Measurements from ENCODE around the gene PHAF1.

Gene PHAF1

DNA sequence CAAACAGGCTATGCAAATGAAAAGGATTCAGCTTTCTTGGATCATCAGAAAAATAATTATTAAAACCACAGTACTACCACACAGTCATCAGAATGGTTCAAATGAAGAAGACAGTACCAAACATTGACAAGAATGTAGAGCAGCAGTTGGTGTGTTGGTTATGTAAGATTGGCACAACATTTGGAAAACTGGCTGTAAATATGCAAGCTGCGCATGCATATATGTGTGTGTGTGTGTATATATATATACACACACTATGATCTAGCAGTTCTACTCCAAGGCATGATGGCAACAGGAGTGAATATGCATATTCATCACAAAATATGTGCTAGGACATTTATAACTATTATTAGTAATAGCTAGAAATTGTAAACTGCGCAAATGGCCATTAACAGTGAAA, 34.4 kb upstream of the PHAF1 start:
- TF ChIP-seq RAD21 (IDR thresholded peaks at IDR 0.05; ENCODE audit: low read depth), result no peak
- TF ChIP-seq CEBPB (IDR thresholded peaks at IDR 0.05), result no peak
- no peak for TF ChIP-seq TAF1 (IDR thresholded peaks at IDR 0.05; ENCODE audit: low read depth)
- TF ChIP-seq TEAD4 (IDR thresholded peaks at IDR 0.05), result no peak
- TF ChIP-seq, protein P1, sequence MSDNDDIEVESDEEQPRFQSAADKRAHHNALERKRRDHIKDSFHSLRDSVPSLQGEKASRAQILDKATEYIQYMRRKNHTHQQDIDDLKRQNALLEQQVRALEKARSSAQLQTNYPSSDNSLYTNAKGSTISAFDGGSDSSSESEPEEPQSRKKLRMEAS (IDR thresholded peaks at IDR 0.05), result no peak
- no peak for TF ChIP-seq ZBTB7A (IDR thresholded peaks at IDR 0.05; ENCODE audit: low read depth)
- TF ChIP-seq NFIC (IDR thresholded peaks at IDR 0.05), result no peak
- no peak for TF ChIP-seq YY1 (IDR thresholded peaks at IDR 0.05; ENCODE audit: low read depth)
- TF ChIP-seq TCF12 (IDR thresholded peaks at IDR 0.05; ENCODE audit: low read depth), result no peak
- no peak for TF ChIP-seq CREB1 (IDR thresholded peaks at IDR 0.05; ENCODE audit: low read depth)
- TF ChIP-seq FOXM1 (IDR thresholded peaks at IDR 0.05; ENCODE audit: borderline replicate concordance, low read depth), result no peak
- no peak for TF ChIP-seq EP300 (IDR thresholded peaks at IDR 0.05; ENCODE audit: borderline replicate concordance)
- no peak for TF ChIP-seq EGR1 (IDR thresholded peaks at IDR 0.05)
- TF ChIP-seq, protein P2, sequence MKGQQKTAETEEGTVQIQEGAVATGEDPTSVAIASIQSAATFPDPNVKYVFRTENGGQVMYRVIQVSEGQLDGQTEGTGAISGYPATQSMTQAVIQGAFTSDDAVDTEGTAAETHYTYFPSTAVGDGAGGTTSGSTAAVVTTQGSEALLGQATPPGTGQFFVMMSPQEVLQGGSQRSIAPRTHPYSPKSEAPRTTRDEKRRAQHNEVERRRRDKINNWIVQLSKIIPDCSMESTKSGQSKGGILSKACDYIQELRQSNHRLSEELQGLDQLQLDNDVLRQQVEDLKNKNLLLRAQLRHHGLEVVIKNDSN (IDR thresholded peaks at IDR 0.05), result no peak

DNA sequence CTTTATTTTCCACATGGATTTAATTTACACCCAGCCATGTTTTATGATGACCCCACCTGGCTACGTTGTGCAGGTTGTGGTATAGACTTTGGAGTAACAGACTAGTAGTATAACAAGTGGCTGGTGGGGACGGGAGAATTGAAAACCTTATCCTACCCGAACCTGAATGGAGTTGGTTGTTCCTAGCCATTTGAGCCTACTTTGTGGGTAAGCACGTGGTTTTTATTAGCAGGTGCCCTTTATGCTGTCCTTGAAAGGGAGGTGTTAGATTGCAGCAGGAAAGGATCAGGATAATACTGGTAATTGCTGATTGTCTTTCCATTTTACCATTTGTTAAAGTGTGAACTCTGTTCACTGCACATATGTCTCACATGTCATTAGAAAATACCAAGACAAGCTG, 31.9 kb upstream of the PHAF1 start:
- TF ChIP-seq TAF1 (IDR thresholded peaks at IDR 0.05; ENCODE audit: low read depth), result no peak
- TF ChIP-seq ZBTB7A (IDR thresholded peaks at IDR 0.05; ENCODE audit: low read depth), result no peak
- TF ChIP-seq TEAD4 (IDR thresholded peaks at IDR 0.05), result no peak
- no peak for TF ChIP-seq CREB1 (IDR thresholded peaks at IDR 0.05; ENCODE audit: low read depth)
- no peak for TF ChIP-seq FOXM1 (IDR thresholded peaks at IDR 0.05; ENCODE audit: borderline replicate concordance, low read depth)
- no peak for TF ChIP-seq EGR1 (IDR thresholded peaks at IDR 0.05)

DNA sequence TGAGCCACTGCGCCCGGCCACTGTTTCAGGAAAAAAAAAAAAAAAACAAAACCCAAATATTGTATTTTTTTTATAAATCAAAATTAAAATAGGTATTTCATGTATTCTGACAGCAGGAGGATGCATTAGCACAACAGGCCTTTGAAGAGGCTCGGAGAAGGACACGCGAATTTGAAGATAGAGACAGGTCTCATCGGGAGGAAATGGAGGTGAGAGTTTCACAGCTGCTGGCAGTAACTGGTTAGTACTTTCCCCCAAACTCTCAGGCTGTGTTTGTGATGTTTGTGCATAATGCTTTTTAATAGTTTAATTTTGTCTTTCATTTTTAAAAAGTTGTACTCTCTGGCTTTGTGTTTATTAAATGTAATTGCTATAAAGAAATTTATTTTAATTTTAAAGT, 27.6 kb upstream of the PHAF1 start:
- TF ChIP-seq, protein P2 (IDR thresholded peaks at IDR 0.05), result no peak
- TF ChIP-seq TAF1 (IDR thresholded peaks at IDR 0.05; ENCODE audit: low read depth) (no peak), TCF12 (IDR thresholded peaks at IDR 0.05; ENCODE audit: low read depth) (no peak), YY1 (IDR thresholded peaks at IDR 0.05; ENCODE audit: low read depth) (no peak), EGR1 (IDR thresholded peaks at IDR 0.05) (no peak)

DNA sequence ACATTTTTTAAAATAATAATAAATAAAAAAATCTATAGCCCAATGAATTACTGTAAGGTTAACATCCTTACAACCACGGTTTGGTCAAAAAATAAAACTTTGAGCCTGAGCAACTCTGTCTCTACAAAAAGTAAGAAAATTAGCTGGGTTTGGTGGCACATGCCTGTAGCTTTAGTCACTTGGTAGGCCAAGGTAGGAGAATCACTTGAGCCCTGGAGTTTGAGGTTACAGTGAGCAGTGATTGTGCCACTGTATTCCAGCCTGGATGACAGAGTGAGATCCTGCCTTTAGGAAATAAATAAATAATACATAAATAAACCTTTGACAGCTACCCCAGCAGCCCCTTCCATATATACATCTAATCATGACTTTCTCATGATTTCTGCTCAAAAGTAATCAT, 26.9 kb upstream of the PHAF1 start:
- TF ChIP-seq TEAD4 (IDR thresholded peaks at IDR 0.05), result no peak
- TF ChIP-seq EP300 (IDR thresholded peaks at IDR 0.05; ENCODE audit: borderline replicate concordance), result no peak
- TF ChIP-seq CEBPB (IDR thresholded peaks at IDR 0.05), result no peak
- no peak for TF ChIP-seq TCF12 (IDR thresholded peaks at IDR 0.05; ENCODE audit: low read depth)
- TF ChIP-seq NFIC (IDR thresholded peaks at IDR 0.05), result no peak
- TF ChIP-seq, protein P3, sequence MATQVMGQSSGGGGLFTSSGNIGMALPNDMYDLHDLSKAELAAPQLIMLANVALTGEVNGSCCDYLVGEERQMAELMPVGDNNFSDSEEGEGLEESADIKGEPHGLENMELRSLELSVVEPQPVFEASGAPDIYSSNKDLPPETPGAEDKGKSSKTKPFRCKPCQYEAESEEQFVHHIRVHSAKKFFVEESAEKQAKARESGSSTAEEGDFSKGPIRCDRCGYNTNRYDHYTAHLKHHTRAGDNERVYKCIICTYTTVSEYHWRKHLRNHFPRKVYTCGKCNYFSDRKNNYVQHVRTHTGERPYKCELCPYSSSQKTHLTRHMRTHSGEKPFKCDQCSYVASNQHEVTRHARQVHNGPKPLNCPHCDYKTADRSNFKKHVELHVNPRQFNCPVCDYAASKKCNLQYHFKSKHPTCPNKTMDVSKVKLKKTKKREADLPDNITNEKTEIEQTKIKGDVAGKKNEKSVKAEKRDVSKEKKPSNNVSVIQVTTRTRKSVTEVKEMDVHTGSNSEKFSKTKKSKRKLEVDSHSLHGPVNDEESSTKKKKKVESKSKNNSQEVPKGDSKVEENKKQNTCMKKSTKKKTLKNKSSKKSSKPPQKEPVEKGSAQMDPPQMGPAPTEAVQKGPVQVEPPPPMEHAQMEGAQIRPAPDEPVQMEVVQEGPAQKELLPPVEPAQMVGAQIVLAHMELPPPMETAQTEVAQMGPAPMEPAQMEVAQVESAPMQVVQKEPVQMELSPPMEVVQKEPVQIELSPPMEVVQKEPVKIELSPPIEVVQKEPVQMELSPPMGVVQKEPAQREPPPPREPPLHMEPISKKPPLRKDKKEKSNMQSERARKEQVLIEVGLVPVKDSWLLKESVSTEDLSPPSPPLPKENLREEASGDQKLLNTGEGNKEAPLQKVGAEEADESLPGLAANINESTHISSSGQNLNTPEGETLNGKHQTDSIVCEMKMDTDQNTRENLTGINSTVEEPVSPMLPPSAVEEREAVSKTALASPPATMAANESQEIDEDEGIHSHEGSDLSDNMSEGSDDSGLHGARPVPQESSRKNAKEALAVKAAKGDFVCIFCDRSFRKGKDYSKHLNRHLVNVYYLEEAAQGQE (IDR thresholded peaks at IDR 0.05; ENCODE audit: low read depth), result no peak
- TF ChIP-seq ZBTB7A (IDR thresholded peaks at IDR 0.05; ENCODE audit: low read depth), result no peak
- TF ChIP-seq FOXM1 (IDR thresholded peaks at IDR 0.05; ENCODE audit: borderline replicate concordance, low read depth), result no peak
- no peak for TF ChIP-seq EGR1 (IDR thresholded peaks at IDR 0.05)
- TF ChIP-seq CREB1 (IDR thresholded peaks at IDR 0.05; ENCODE audit: low read depth), result no peak
- TF ChIP-seq, protein P1 (IDR thresholded peaks at IDR 0.05), result no peak
- no peak for TF ChIP-seq TAF1 (IDR thresholded peaks at IDR 0.05; ENCODE audit: low read depth)
- TF ChIP-seq RAD21 (IDR thresholded peaks at IDR 0.05; ENCODE audit: low read depth), result no peak

DNA sequence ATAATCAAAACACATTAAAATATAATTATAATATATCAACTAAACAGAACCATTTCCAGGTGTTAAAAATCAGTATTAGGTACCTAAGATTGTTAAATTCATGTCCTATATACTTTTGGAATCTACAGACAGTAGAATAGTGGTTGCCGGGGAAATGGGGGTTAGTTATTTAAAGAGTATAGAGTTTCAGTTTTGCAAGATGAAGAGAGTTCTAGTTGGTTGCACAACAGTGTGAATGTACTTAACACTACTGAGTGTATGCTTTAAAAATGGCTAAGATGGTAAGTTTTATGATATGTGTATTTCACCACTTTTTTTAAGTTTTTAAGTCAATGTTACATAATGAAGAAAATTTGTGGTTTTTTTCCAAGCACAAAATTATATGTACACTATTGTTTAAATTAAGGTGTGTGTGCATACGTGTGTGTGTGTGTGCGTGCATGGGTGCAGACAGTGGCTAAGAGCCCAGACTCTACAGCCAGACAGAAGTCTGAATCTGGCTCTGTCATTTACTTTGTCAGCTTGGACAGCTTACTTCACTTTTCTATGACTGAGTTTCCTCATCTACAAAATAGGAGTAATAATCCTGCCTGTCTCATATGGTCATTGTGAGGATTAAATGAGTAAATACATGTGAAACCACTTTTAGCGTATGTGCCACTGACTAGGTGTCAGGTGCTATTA, 25.3 kb upstream of the PHAF1 start:
- peak; percentile 73; the same call in 1 of the 2 replicates for TF ChIP-seq CEBPB (IDR thresholded peaks at IDR 0.05)
- TF ChIP-seq ZBTB7A (IDR thresholded peaks at IDR 0.05; ENCODE audit: low read depth), result no peak
- TF ChIP-seq EGR1 (IDR thresholded peaks at IDR 0.05), result no peak

DNA sequence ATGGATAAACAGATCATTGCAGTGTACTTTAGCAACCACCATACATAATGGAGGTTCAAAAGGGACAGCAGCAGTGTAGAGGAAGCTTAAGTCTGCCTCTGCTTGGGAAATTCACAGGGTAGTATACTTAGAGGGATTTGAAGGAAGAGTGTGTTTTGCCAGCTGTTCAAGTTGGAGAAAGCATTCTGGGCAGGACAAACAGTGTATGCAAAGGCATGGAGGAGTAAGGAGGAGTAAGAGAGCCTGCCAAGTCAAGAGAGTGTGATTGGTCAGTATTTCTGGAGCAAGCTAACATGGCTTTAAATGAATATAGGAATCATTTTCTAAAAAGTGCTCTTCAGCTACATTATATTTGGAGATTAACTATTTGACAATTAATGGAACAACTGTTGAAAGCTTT, 22.9 kb upstream of the PHAF1 start:
- no peak for TF ChIP-seq TAF1 (IDR thresholded peaks at IDR 0.05; ENCODE audit: low read depth)
- TF ChIP-seq, protein P1 (IDR thresholded peaks at IDR 0.05), result no peak
- TF ChIP-seq TCF12 (IDR thresholded peaks at IDR 0.05; ENCODE audit: low read depth), result no peak
- no peak for TF ChIP-seq RAD21 (IDR thresholded peaks at IDR 0.05; ENCODE audit: low read depth)
- no peak for TF ChIP-seq NFIC (IDR thresholded peaks at IDR 0.05)
- no peak for TF ChIP-seq ZBTB7A (IDR thresholded peaks at IDR 0.05; ENCODE audit: low read depth)
- no peak for TF ChIP-seq EGR1 (IDR thresholded peaks at IDR 0.05)
- TF ChIP-seq EP300 (IDR thresholded peaks at IDR 0.05; ENCODE audit: borderline replicate concordance), result no peak
- no peak for TF ChIP-seq YY1 (IDR thresholded peaks at IDR 0.05; ENCODE audit: low read depth)
- no peak for TF ChIP-seq FOXM1 (IDR thresholded peaks at IDR 0.05; ENCODE audit: borderline replicate concordance, low read depth)
- no peak for TF ChIP-seq CREB1 (IDR thresholded peaks at IDR 0.05; ENCODE audit: low read depth)
- TF ChIP-seq, protein P3 (IDR thresholded peaks at IDR 0.05; ENCODE audit: low read depth), result no peak
- TF ChIP-seq TEAD4 (IDR thresholded peaks at IDR 0.05), result no peak
- TF ChIP-seq, protein P2 (IDR thresholded peaks at IDR 0.05), result no peak
- TF ChIP-seq CEBPB (IDR thresholded peaks at IDR 0.05), result no peak

Data from Ishikawa (cell line).